Measurements from ENCODE around the gene ARHGAP42.

DNA sequence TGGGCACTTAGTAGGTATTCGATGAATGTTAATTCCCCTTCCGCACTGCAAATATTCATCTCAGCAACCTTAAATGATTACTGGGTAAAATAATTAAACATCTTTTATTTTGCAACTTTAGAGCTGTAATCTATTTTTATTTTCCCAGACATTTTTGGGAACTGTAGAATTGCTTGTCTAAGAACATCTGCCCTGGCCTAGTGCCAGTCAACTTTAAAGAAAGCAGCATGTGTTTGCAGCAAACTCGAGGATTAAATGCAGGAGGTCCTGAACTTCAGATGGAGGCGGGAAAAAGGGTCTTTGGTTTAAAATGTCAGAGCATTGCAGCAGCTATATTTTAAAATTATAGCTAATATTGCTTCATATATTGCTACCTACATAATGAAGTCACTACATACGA, 252.5 kb downstream of the ARHGAP42 start:
- TF ChIP-seq CTCF (optimal IDR thresholded peaks at IDR 0.05 in 1 of 3, IDR thresholded peaks at IDR 0.05 in 1 of 3, conservative IDR thresholded peaks at IDR 0.05 in 1 of 3; ENCODE audit: extremely low read depth in 1 of 3, insufficient read depth in 2 of 3, low read length in 3 of 3): no peak
- TF ChIP-seq EZH2 (IDR thresholded peaks at IDR 0.05; ENCODE audit: low read length): no peak
